Adrenal gland (tissue), 5 donors: ENCODE results near the gene ADRA1B.

Experiments used
- POLR2A ChIP-seq, 2 donors: fragments of 450-650 bp; IDR thresholded peaks; one replicate each; pipeline ENCODE4 v1.6.1; 2017; ENCODE audit warnings: antibody characterized with exemption in 2 of 2, mild to moderate bottlenecking in 2 of 2, moderate library complexity in 1 of 2
- TF ChIP-seq, protein P1 (sequence below), 6 experiments: fragments of 450-650 bp in 4 of 6; fragments of 200-600 bp in 2 of 6; sonication (generic) in 1 of 6; IDR thresholded peaks; 1 replicate in 5 of 6; 2 replicates in 1 of 6; pipeline versions ENCODE4 v1.5.1 to v1.8.0; 2016 to 2021; ENCODE audit warnings: antibody characterized with exemption in 6 of 6, mild to moderate bottlenecking in 2 of 6, moderate library complexity in 1 of 6
- donor health status: DM: no; HTN: no; CAD: no.

DNA sequence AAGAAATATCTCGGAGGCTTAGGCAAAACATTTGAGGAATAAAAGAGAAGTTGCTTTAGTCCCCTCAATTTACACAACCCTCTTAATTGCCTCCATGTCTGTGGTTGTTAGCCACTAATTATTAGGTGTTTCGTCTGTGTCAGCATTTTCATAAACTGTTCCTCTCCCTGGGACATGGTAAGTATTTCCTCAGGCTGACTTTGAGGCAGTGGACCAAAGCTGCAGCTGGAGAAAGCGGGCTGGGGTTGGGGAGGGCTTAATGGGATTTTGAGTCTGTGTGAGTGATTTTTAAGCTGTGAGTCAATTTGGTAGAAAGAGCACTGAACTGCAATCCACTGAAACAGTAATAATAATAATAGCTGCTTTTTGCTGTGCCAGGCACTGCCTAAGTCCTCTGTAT, 79.6 kb downstream of the ADRA1B start:
- no peak for TF ChIP-seq POLR2A (IDR thresholded peaks at IDR 0.05)
- TF ChIP-seq, protein P1, sequence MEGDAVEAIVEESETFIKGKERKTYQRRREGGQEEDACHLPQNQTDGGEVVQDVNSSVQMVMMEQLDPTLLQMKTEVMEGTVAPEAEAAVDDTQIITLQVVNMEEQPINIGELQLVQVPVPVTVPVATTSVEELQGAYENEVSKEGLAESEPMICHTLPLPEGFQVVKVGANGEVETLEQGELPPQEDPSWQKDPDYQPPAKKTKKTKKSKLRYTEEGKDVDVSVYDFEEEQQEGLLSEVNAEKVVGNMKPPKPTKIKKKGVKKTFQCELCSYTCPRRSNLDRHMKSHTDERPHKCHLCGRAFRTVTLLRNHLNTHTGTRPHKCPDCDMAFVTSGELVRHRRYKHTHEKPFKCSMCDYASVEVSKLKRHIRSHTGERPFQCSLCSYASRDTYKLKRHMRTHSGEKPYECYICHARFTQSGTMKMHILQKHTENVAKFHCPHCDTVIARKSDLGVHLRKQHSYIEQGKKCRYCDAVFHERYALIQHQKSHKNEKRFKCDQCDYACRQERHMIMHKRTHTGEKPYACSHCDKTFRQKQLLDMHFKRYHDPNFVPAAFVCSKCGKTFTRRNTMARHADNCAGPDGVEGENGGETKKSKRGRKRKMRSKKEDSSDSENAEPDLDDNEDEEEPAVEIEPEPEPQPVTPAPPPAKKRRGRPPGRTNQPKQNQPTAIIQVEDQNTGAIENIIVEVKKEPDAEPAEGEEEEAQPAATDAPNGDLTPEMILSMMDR (IDR thresholded peaks at IDR 0.05): no peak
